ENCODE data around the gene PRLR. TPM values are rescaled to one million over a fixed set of nuclear protein-coding genes. Genes with fewer than 3 reads are reported as not detected.

Gene PRLR
- total and polyA plus RNA-seq, 10 of the 15 experiments (the other 5 are each of a cell fraction or from before 2014, with no cell fraction given), result 0.03 to 8.1 (median 0.20) TPM

- in situ Hi-C loops (cut with MboI), result no loop called here
- no peaks in the 10 kb centered on the region for H4K20me1 ChIP-seq (ENCODE audit: control insufficient read depth, insufficient read depth)
- WGBS (ENCODE audit: insufficient coverage, insufficient replicate concordance, low lambda C conversion rate, missing lambda C conversion rate), result 3% methylated on average over 5 of the region's 5 CpGs
- no TSS peak for BruUV-seq (replicated peaks)
- TF ChIP-seq YBX1 (IDR thresholded peaks at IDR 0.05), result no peak
- no peak for TF ChIP-seq SREBF2 (IDR thresholded peaks at IDR 0.05; ENCODE audit: low read length)
- TF ChIP-seq TCF3 (IDR thresholded peaks at IDR 0.05; ENCODE audit: borderline replicate concordance, insufficient read depth, low read depth, low read length), result no peak
- TF ChIP-seq MLLT1 (IDR thresholded peaks at IDR 0.05), result no peak
- no peak for TF ChIP-seq NR2F1 (conservative IDR thresholded peaks at IDR 0.05)
- no peak for TF ChIP-seq ZNF217 (IDR thresholded peaks at IDR 0.05)
- no peak for TF ChIP-seq KDM1A (IDR thresholded peaks at IDR 0.05; ENCODE audit: borderline replicate concordance)
- no peak for TF ChIP-seq RBBP5 (conservative IDR thresholded peaks at IDR 0.05)
- TF ChIP-seq BACH1 (IDR thresholded peaks at IDR 0.05; ENCODE audit: borderline replicate concordance), result no peak
- TF ChIP-seq, protein P1, sequence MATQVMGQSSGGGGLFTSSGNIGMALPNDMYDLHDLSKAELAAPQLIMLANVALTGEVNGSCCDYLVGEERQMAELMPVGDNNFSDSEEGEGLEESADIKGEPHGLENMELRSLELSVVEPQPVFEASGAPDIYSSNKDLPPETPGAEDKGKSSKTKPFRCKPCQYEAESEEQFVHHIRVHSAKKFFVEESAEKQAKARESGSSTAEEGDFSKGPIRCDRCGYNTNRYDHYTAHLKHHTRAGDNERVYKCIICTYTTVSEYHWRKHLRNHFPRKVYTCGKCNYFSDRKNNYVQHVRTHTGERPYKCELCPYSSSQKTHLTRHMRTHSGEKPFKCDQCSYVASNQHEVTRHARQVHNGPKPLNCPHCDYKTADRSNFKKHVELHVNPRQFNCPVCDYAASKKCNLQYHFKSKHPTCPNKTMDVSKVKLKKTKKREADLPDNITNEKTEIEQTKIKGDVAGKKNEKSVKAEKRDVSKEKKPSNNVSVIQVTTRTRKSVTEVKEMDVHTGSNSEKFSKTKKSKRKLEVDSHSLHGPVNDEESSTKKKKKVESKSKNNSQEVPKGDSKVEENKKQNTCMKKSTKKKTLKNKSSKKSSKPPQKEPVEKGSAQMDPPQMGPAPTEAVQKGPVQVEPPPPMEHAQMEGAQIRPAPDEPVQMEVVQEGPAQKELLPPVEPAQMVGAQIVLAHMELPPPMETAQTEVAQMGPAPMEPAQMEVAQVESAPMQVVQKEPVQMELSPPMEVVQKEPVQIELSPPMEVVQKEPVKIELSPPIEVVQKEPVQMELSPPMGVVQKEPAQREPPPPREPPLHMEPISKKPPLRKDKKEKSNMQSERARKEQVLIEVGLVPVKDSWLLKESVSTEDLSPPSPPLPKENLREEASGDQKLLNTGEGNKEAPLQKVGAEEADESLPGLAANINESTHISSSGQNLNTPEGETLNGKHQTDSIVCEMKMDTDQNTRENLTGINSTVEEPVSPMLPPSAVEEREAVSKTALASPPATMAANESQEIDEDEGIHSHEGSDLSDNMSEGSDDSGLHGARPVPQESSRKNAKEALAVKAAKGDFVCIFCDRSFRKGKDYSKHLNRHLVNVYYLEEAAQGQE (IDR thresholded peaks at IDR 0.05; ENCODE audit: low read depth, low read length), result no peak
- TF ChIP-seq JUND (IDR thresholded peaks at IDR 0.05; ENCODE audit: low read depth, low read length), result no peak
- no peak for TF ChIP-seq BMI1 (IDR thresholded peaks at IDR 0.05; ENCODE audit: borderline replicate concordance)
- no peak for TF ChIP-seq SRF (IDR thresholded peaks at IDR 0.05; ENCODE audit: low read depth in 2 of 2, low read length in 2 of 2)
- TF ChIP-seq DPF2 (IDR thresholded peaks at IDR 0.05), result no peak
- TF ChIP-seq MEF2A (IDR thresholded peaks at IDR 0.05; ENCODE audit: insufficient read depth, low read depth, low read length), result no peak
- no peak for TF ChIP-seq TAF1 (IDR thresholded peaks at IDR 0.05; ENCODE audit: borderline replicate concordance, low read depth, low read length)
- TF ChIP-seq ASH2L (IDR thresholded peaks at IDR 0.05; ENCODE audit: borderline replicate concordance, low read depth), result no peak
- no peak for TF ChIP-seq SP1 (IDR thresholded peaks at IDR 0.05; ENCODE audit: low read depth, low read length)
- TF ChIP-seq STAT1 (conservative IDR thresholded peaks at IDR 0.05), result no peak
- no peak for TF ChIP-seq NR2C1 (IDR thresholded peaks at IDR 0.05)
- no peak overlapping the region for H3K4me3 ChIP-seq
- ATAC-seq (no peak), FAIRE-seq (no peak), DNase-seq (ENCODE audit: low read depth, low spot score) (no peak)
- no peaks in the 10 kb centered on the region for H3K79me2 ChIP-seq (ENCODE audit: control insufficient read depth, insufficient read depth, low read length)
- H3K27me3 ChIP-seq (replicated peaks in 1 of 2; ENCODE audit: control insufficient read depth in 2 of 2, insufficient read depth in 2 of 2, low read length in 1 of 2), result peaks cover 0 to 8% of the 10 kb centered on the region in 2 experiments; a peak in 1 of 4 replicates
- ChIA-PET CTCF (interaction anchor here (1.0 to 1.7 kb wide), 5 partner anchors 19 to 367 kb away, joined by 3 to 7 read pairs (median 3); no protein-coding TSS in a partner anchor), SMC1A (ENCODE audit: uncharacterized antibody, unreplicated experiment) (interaction anchor here (0.6 to 3.2 kb wide), 10 partner anchors 10 to 386 kb away, joined by 3 to 10 read pairs (median 3); no protein-coding TSS in a partner anchor), RAD21 (ENCODE audit: unreplicated experiment) (interaction anchor here (0.9 to 2.5 kb wide), 5 partner anchors 8 to 204 kb away, joined by 3 to 8 read pairs (median 4); no protein-coding TSS in a partner anchor), POLR2A (interaction anchor here (1.0 kb wide), 1 partner anchor 11 kb away, joined by 4 read pairs; no protein-coding TSS in a partner anchor)
- H3K36me3 ChIP-seq (ENCODE audit: control insufficient read depth in 2 of 2, insufficient read depth in 2 of 2, low read length in 1 of 2), result no peaks in the 10 kb centered on the region
- H3K4me1 ChIP-seq (ENCODE audit: control insufficient read depth, insufficient read depth, low read length), result no peaks in the 10 kb centered on the region
- no peak overlapping the region for H3K27ac ChIP-seq (ENCODE audit: control insufficient read depth, insufficient read depth)
- H3K9me3 ChIP-seq (replicated peaks; ENCODE audit: control insufficient read depth, insufficient read depth, low read length), result no peaks in the 10 kb centered on the region; the same call in 2 of the 3 replicates
- no peak overlapping the region for H3K9ac ChIP-seq (ENCODE audit: control insufficient read depth, insufficient read depth, low read length)
- no peak overlapping the region for H3K4me2 ChIP-seq (ENCODE audit: control insufficient read depth, insufficient read depth)
- no peak overlapping the region for H2AFZ ChIP-seq (ENCODE audit: control insufficient read depth, low read depth, low read length)
- intact Hi-C loops (cut with micrococcal nuclease; ENCODE audit: unreplicated experiment), result no loop called here
Measured at GRCh38 chr5:35232124-35232523, 1.8 kb upstream of the PRLR start.
